Amniotic epithelial cell (primary cell): ENCODE measurements around the gene CREBRF.

ENCODE experiments used
- DNase-seq: peaks from one replicate; pipeline ENCODE4 v3.0.0-alpha.2; 2010; ENCODE audit warnings: low read depth

The CREBRF gene

GRCh38 chr5:173158366-173158765 is 102.2 kb downstream of the CREBRF start:
- DNase-seq = no peak

DNA sequence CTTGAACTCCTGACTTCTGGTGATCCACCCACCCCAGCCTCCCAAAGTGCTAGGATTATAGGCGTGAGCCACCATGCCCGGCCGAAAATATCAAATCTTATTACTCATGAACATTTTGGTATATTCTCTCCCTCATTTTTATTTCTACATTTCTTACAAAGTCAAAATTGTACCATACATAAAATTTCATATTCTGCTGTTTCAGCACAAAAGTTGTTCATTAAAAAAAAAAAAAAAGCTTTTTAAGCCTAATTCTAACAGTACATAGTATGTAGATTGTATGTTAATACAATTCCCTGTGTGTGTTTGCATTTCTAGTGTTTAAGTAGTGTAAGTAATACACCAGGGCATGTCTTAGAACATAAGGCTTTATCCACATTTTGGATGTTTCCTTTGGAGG is 103.1 kb downstream of the CREBRF start:
- DNase-seq = no peak

DNA sequence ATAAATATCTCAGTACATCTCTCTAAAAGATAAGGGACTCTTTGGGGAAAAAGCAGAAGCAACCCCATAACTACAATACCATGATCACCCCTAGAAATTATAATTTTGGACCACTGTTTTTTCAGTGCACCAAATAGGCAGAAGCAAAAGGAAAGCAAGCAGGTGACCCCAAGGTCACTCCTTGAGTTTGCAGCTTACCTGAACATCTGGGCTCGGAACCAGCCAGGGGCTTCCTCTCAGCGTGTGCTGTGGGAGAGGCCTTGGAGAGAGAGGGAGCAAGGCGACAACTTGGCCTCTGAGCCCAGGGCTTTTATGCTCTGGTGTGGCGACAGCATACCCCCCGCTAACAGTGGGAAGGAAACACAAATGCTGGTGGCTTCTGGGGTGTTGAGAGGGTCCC is 105.0 kb downstream of the CREBRF start:
- no peak for DNase-seq

- DNase-seq = peak; percentile 11
These were observed 107.1 kb downstream of the CREBRF start for GRCh38 chr5:173163219-173163618.

DNA sequence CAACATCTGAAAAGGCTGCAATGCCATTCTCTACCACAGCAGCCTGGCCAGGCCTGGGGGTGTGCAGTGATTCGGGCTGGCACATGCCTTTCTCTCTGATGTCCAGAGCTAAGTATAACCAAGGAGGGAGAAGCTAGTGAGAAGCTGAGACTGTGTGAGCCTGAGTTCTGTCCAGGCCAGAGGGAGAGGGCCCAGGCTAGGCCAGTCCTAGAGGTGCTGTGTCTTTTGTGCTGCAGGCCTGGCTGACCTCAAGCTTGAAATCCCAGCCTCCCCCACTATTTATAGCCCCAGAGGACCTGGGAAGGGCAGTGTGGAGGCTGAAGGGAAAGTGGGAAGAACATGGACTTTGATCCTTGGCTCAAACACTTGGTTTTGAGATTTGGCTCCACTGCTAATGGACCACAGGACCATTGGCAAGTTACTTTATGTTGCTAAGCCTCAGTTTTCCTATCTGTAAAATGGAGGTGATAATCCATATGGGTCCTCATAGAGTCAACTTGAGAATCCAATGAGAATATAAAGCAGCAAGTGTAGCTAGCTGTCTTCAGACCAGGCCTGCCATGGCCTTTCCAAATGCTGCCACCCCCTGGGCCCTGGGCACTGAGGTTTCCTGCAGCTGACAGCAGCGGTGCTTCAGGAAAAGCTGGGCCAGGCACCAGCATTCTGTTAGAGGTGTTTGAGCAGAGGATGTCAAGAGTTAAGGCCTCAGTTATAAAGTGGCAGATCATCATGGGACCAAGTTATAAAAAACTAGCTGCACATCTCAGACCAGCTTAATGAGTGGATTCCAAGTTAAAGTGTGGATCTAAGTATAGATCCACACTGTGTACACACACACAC is 109.2 kb downstream of the CREBRF start:
- no peak for DNase-seq

GRCh38 chr5:173172166-173172565 is 116.0 kb downstream of the CREBRF start:
- no peak for DNase-seq

GRCh38 chr5:173175523-173175922 is 119.4 kb downstream of the CREBRF start:
- DNase-seq = no peak

DNA sequence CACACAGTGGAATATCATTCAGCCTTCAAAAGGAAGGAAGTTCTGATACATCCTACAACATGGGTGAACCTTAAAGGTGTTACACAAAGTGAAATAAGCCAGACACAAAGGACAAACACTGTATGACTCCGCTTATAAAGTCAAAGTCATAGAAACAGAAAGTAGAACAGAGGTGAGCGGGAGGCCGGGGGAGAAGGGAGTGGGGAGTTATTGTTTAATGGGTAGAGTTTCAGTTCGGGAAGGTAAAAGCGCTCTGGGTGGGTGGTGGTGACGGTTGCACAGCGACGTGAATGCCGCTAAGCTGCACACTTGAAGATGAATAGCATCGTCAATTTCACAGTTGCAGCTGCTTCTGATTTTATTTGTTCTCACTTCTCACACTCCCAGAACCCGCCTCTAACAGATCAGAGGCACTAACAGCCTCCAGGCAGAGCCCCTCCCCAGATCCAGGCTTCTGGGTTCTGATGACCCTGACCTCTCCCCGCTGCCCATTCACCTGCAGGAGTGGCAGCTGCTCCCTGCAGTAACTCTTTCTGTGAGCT is 122.3 kb downstream of the CREBRF start:
- DNase-seq = no peak

GRCh38 chr5:173180331-173180730 is 124.2 kb downstream of the CREBRF start:
- no peak for DNase-seq

GRCh38 chr5:173187054-173187743 is 131.0 kb downstream of the CREBRF start:
- no peak for DNase-seq

- no peak for DNase-seq
These were observed 132.1 kb downstream of the CREBRF start for GRCh38 chr5:173188280-173188679.
